BJ (cell line): ENCODE measurements around the gene SPTBN4. TPM values are rescaled to one million over a fixed set of nuclear protein-coding genes. Genes with fewer than 3 reads are reported as not detected.
A peak's percentile ranks its signal among the peaks of the same experiment; 100 is the strongest.

Source experiments
- CTCF ChIA-PET: fragments of 350-600 bp; formaldehyde crosslinking; extraction: SDS; loops from one replicate; lab custom pipeline; 2021; ENCODE audit warnings: antibody characterized with exemption, inconsistent platforms; lab: Yijun Ruan, JAX
- POLR2A ChIA-PET: fragments of 300-600 bp; sonication (Branson Sonifier 250); formaldehyde crosslinking; extraction: SDS; loops from one replicate; lab custom pipeline; 2021; ENCODE audit warnings: antibody characterized with exemption; lab: Charles Lee
- DNase-seq: peaks from one replicate; pipeline ENCODE4 v3.0.0-alpha.2; 2011; ENCODE audit warnings: low read depth
- H3K27me3 ChIP-seq: 2 replicates; pipeline ENCODE4 v1.6.0; 2011; ENCODE audit warnings: low read length; ENCODE audit not compliant: control insufficient read depth, insufficient read depth
- H3K36me3 ChIP-seq: 2 replicates; pipeline ENCODE4 v1.5.1; 2011; ENCODE audit warnings: low read length; ENCODE audit not compliant: control insufficient read depth, insufficient read depth
- H3K4me3 ChIP-seq: 2 replicates; pipeline ENCODE4 v1.5.1; 2011; ENCODE audit warnings: low read depth, mild to moderate bottlenecking, control low read depth, low read length
- polyA plus RNA-seq: library from polyadenylated mRNA; depleted of rRNA; stranded (reverse); fragments of >200 nt; gene quantifications from 2 replicates; pipeline ENCODE4 v1.2.3, GENCODE V29; 2011
- TF ChIP-seq, protein P1 (sequence below): IDR thresholded peaks from 2 replicates; pipeline ENCODE4 v1.5.1; 2011; ENCODE audit warnings: low read depth, mild to moderate bottlenecking, control low read depth, inconsistent platforms, low read length, moderate library complexity; ENCODE audit not compliant: insufficient read depth

SPTBN4 gene
- polyA plus RNA-seq, 1 experiment = 0.93 TPM

DNA sequence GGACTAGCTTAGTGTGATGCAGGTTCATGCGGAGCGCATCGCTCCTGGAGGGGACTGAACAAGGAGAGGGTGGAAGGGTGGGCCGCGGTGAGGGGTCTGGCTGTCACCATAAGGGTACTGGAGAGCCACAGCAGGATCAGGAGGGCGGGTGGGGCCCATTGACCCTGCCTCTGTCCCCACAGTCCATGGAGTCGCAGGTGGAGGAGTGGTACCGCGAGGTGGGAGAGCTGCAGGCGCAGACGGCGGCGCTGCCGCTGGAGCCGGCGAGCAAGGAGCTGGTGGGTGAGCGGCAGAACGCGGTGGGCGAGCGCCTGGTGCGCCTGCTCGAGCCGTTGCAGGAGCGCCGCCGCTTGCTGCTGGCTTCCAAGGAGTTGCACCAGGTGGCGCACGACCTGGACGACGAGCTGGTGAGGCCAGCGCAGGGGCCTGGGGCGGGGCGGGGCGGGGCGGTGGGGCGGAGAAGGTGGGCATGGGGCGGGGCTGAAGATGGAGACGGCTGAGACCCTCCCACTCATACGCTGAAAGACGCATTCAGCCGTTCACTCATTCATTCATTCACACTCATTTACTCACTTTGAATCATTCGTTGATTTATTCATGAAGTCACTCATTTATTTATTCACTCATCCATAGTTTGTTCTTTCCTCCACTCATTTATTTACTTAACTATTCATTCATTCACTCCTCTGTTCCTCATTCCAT is 82.4 kb downstream of the SPTBN4 start:
- Histone ChIP-seq H3K4me3 (no peak overlapping the region), H3K27me3 (peaks cover 9% of the 10 kb centered on the region), H3K36me3 (no peaks in the 10 kb centered on the region)
- no peak for DNase-seq
- CTCF ChIA-PET = interaction anchor here (0.6 to 2.4 kb wide), 11 partner anchors 8 to 86 kb away, joined by 3 to 17 read pairs (median 6); no protein-coding TSS in a partner anchor
- TF ChIP-seq, protein P1, sequence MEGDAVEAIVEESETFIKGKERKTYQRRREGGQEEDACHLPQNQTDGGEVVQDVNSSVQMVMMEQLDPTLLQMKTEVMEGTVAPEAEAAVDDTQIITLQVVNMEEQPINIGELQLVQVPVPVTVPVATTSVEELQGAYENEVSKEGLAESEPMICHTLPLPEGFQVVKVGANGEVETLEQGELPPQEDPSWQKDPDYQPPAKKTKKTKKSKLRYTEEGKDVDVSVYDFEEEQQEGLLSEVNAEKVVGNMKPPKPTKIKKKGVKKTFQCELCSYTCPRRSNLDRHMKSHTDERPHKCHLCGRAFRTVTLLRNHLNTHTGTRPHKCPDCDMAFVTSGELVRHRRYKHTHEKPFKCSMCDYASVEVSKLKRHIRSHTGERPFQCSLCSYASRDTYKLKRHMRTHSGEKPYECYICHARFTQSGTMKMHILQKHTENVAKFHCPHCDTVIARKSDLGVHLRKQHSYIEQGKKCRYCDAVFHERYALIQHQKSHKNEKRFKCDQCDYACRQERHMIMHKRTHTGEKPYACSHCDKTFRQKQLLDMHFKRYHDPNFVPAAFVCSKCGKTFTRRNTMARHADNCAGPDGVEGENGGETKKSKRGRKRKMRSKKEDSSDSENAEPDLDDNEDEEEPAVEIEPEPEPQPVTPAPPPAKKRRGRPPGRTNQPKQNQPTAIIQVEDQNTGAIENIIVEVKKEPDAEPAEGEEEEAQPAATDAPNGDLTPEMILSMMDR = peak; percentile 50; the same call in 1 of the 2 replicates
- POLR2A ChIA-PET = no interaction called here

DNA sequence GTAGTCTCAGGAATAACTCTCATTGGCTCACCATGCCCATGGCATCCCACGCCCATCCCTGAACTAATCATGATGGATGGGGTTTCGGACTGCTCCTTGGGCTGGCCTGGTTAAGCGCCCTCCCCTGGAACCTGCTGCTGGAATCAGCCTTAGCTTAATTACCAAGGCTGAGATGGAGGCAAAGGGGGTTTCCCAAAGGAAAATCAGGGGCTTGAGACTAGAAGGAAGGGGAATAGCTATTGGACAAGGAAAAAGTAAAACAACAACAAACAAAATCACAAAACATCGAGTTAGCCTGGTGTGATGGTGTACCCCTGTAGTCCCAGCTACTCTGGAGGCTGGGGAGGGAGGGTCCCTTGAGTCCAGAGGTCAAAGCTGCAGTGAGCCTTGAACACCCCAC is 84.2 kb downstream of the SPTBN4 start:
- no peaks in the 10 kb centered on the region for H3K36me3 ChIP-seq
- TF ChIP-seq, protein P1 = no peak
- no peak overlapping the region for H3K4me3 ChIP-seq
- no peak for DNase-seq
- ChIA-PET POLR2A (no interaction called here), CTCF (interaction anchor here (0.8 to 2.4 kb wide), 7 partner anchors 8 to 88 kb away, joined by 3 to 10 read pairs (median 4); partner anchors contain the start of gene LTBP4)
- H3K27me3 ChIP-seq = peaks cover 19% of the 10 kb centered on the region

DNA sequence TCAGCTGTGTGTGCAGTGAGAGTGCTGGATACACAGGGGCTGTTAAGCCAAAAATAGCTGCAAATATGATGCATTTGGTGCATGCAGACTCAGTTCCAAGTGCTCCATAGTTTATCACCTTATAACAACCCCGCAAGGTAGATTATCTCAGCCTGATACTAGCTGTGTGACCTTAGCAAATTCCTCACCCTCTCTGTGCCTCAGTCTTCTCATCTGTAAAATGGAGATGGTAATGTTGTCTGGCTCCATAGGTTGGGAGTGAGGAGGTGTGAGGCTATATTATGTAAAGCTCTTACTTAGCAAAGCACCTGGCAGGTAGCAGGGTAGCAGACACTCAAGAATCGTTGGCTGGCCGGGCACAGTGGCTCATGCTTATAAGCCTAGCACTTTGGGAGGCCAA is 86.0 kb downstream of the SPTBN4 start:
- DNase-seq = no peak
- ChIA-PET CTCF (interaction anchor here (1.0 to 2.9 kb wide), 4 partner anchors 10 to 82 kb away, joined by 3 to 12 read pairs (median 4); no protein-coding TSS in a partner anchor), POLR2A (no interaction called here)
- TF ChIP-seq, protein P1 = no peak
- peaks cover 19% of the 10 kb centered on the region for H3K27me3 ChIP-seq
- H3K4me3 ChIP-seq = no peak overlapping the region
- H3K36me3 ChIP-seq = no peaks in the 10 kb centered on the region

DNA sequence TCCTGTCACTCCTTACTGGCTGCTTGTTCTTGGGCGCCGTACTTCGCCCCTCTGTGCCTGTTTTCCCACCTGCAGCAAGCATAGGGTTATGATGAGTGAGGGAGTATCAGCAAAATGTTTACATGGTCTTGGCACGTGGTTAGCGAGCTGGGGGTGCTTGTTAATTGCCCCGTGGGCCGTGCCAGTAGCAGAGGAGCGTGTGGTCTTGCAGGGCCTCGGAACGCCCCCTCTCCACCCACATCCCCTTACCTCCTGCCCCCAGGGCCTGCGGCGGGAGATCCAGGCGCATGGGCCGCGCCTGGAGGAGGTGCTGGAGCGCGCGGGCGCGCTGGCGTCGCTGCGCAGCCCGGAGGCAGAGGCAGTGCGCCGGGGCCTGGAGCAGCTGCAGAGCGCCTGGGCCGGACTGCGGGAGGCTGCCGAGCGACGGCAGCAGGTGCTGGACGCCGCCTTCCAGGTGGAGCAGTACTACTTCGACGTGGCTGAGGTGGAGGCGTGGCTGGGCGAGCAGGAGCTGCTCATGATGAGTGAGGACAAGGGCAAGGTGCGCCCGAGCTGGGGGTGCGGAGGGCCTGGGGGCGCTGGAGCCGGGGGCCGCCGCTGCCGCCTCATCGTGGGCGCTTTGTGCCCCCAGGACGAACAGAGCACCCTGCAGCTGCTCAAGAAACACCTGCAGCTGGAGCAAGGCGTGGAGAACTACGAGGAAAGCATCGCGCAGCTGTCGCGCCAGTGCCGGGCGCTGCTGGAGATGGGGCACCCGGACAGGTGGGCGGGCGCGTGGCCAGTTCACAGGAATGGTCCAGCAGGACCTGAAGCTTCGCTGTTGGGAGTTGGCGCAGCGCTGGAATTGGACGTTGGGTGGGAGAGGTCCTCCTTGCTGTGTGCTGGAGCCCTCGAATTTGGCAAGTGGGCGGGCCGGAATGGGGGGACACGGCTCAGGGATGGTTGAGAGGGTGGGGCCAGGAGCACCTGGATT is 87.4 kb downstream of the SPTBN4 start:
- H3K4me3 ChIP-seq = no peak overlapping the region
- H3K36me3 ChIP-seq = no peaks in the 10 kb centered on the region
- peaks cover 15% of the 10 kb centered on the region for H3K27me3 ChIP-seq
- DNase-seq = no peak
- POLR2A ChIA-PET = no interaction called here
- TF ChIP-seq, protein P1 = no peak
- CTCF ChIA-PET = interaction anchor here (0.6 to 2.9 kb wide), 4 partner anchors 17 to 80 kb away, joined by 3 to 12 read pairs (median 4); no protein-coding TSS in a partner anchor
